Spleen (tissue), 7 donors: ENCODE results near the gene TXLNG.

Experiments
- CTCF ChIP-seq, 11 experiments: fragments of 200-600 bp in 7 of 11; fragments of 450-650 bp in 4 of 11; sonication (generic) in 4 of 11; IDR thresholded peaks in 8 of 11; conservative IDR thresholded peaks in 3 of 11; 1 replicate in 7 of 11; 2 replicates in 4 of 11; pipeline versions ENCODE4 v1.4.0 to v1.8.0; 2016 to 2021; ENCODE audit warnings: antibody characterized with exemption in 11 of 11, inconsistent platforms in 4 of 11, mild to moderate bottlenecking in 1 of 11
- POLR2A ChIP-seq, 3 donors: fragments of 450-650 bp; IDR thresholded peaks; one replicate each; pipeline ENCODE4 v1.5.1; 2017; ENCODE audit warnings: antibody characterized with exemption in 3 of 3, mild to moderate bottlenecking in 1 of 3
- POLR2AphosphoS5 ChIP-seq, 3 donors: sonication (generic); formaldehyde crosslinking; IDR thresholded peaks; one replicate each; pipeline ENCODE4 v1.5.1; 2017; ENCODE audit warnings: antibody characterized with exemption in 3 of 3
- donor health status: DM: no; HTN: no; CAD: no; lungs with moderate emphysema.
- donor health status: DM: no; HTN: no; CAD: no.
- donor health status: DM: no; HTN: no; CAD: no.

GRCh38 chrX:16770970-16771482 is 15.2 kb upstream of the TXLNG start:
- TF ChIP-seq POLR2A (IDR thresholded peaks at IDR 0.05) (no peak), CTCF (IDR thresholded peaks at IDR 0.05 in 8 of 11, conservative IDR thresholded peaks at IDR 0.05 in 3 of 11) (no peak), POLR2AphosphoS5 (IDR thresholded peaks at IDR 0.05) (no peak)
